ENCODE data around the gene FFAR4.
"Not testable (repeated sequence)": the region's sequence is repeated elsewhere in the genome, so short reads cannot be mapped to it uniquely, and the experiment has no call there.

The FFAR4 gene

DNA sequence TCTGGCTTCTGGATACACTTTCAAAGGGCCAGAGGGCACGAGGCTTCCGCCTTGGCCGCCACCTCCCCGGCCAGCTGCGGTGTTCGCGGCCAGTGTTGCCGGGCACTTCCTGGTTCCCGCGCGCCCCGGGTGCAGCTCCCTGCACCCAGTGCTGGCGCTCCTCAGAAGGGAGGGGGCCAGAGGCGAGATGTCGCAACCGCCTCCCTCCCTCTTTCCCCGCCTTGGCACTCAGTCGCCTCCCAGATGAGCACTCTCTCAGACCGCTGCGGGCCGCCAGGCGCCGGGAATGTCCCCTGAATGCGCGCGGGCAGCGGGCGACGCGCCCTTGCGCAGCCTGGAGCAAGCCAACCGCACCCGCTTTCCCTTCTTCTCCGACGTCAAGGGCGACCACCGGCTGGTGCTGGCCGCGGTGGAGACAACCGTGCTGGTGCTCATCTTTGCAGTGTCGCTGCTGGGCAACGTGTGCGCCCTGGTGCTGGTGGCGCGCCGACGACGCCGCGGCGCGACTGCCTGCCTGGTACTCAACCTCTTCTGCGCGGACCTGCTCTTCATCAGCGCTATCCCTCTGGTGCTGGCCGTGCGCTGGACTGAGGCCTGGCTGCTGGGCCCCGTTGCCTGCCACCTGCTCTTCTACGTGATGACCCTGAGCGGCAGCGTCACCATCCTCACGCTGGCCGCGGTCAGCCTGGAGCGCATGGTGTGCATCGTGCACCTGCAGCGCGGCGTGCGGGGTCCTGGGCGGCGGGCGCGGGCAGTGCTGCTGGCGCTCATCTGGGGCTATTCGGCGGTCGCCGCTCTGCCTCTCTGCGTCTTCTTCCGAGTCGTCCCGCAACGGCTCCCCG is at the start of gene FFAR4:
Gene FFAR4 (plus strand): TSS at position 231 of the 842 bp plus-strand sequence. CDS start 56 bp downstream, at position 287.
- no peak for DNase-seq (ENCODE audit: low spot score)

DNA sequence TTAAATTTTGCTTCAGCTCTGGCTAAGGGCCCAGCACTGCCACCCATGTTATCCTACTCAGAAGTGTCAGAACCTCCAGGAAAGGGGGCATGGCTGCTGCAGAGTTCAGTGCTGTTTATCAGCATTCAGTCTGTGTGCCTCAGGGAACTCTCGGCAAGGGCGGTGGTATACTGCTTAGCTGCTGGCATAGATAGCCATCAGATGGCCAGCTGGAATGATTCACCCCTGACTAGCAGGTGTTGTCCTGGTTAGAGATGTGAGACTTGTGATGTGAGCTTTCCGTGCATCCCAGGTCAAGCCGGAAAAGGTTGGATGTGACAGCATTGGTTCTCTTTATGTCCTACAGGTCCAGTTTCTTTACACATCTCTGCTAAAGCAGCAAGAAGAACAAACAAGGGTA is 47.9 kb upstream of the FFAR4 start:
- DNase-seq (ENCODE audit: low spot score) = no peak

DNA sequence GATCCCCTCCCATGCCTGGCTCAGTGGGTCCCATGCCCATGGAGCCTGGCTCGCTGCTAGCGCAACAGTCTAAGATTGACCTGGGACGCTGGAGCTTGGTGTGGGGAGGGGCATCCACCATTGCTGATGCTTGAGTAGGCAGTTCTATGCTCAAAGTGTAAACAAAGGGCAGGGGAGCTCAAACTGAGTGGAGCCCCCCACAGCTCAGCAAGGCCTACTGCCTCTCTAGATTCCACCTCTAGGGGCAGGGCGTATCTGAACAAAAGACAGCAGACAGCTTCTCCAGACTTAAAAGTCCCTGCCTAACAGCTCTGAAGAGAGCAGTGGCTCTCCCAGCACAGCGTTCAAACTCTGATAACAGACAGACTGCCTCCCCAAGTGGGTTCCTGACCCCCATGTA is 31.2 kb upstream of the FFAR4 start:
- DNase-seq (ENCODE audit: low spot score) = no peak

DNA sequence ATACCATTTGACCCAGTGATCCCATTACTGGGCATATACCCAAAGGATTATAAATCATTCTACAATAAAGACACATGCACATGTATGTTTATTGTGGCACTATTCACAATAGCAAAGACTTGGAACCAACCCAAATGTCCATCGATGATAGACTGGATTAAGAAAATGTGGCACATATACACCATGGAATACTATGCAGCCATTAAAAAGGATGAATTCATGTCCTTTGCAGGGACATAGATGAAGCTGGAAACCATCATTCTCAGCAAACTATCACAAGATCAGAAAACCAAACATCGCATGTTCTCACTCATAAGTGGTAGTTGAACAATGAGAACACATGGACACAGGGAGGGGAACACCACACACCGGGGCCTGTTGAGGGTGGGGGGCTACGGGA is 25.6 kb upstream of the FFAR4 start:
- not testable (repeated sequence) for DNase-seq (ENCODE audit: low spot score)

DNA sequence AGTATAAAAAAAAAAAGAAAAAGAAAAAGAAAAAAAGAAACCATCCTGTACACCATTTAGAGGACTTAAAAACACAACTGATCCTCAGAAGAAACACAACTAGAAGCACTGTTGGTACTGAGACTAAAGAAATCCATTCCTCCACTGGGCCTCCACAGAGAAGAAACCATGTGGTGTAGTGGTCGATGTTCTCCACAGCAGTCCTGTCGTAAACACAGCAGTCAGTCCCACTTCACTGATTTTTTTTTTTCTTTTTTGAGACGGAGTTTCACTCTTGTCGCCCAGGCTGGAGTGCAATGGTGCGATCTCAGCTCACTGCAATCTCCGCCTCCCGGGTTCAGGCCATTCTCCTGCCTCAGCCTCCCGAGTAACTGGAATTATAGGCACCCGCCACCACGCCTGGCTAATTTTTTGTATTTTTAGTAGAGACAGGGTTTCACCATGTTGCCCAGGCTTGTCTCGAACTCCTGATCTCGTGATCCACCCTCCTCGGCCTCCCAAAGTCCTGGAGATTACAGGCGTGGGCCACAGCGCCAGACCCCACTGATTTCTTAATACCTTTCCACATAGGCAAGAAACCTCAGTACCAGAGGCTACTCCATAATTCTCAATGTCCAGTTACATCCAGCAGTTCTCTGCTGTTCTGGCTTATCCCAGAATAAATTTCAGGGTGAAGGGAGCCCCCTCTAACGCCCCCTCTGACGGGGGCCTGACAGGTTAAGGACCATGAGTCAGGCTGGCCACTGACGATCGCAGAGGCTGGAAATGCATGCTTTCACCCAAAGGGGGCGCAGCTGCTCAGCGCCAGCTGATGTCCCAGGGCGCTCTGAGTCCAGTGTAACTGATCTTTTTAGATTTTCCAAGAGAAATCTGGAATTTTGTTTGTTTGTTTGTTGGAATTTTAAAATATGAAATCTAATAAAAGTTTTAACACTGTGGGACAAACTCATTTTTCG is 24.8 kb upstream of the FFAR4 start:
- no peak for DNase-seq (ENCODE audit: low spot score)

DNA sequence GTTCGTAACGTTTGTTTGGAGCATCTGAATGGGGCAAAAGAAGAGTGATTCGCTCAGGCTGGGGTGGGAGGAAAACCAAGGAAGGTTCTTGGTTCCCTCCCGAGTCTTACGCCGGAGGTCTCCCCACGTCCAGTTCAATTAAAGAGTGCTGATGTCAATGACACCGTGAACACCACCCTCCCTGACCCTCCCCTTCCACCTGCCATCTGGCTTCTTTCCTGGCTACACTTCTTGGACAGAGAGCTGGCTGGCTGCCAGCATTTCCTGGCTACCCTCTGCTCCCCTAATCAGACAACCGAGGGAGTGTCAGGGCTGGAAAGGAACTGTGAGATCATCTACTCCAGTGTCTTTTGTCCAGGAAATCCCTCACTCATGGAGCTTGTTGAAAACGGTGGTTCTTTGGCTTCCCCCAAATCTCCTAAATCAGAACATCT is 24.1 kb upstream of the FFAR4 start:
- DNase-seq (ENCODE audit: low spot score) = no peak

DNA sequence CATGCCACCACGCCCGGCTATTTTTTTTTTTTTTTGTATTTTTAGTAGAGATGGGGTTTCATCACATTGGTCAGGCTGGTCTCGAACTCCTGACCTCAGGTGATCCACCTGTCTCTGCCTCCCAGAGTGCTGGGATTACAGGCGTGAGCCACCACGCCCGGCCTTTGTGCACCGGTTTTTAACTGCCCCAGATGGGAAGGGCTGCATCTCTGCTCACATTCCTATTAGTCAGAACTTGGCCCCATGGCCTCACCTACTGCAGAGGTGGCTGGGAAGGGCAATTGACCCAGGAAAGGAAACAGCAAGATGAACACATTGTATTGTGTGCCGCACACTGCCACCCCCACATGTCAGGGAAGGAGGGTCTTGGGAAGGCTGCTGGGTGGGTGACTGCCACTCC is 19.5 kb upstream of the FFAR4 start:
- not testable (repeated sequence) for DNase-seq (ENCODE audit: low spot score)

DNA sequence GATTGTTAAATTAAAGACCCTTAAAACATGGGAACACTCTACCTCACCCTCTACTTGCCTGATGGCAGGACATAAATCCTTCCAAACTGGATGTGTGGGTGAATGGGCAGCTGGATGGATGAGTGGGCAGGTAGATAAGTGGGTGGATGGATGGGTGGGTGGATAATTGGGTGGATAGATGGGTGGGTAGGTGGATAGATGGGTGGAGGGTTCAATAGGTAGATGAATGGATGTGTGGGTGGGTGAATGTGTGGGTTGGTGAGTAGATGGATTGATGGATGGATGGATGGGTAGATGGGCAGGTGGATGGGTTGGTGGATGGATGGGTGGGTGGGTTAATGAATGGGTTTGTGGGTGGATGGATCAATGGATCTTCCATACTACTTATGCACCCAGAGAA is 18.9 kb upstream of the FFAR4 start:
- no peak for DNase-seq (ENCODE audit: low spot score)

DNA sequence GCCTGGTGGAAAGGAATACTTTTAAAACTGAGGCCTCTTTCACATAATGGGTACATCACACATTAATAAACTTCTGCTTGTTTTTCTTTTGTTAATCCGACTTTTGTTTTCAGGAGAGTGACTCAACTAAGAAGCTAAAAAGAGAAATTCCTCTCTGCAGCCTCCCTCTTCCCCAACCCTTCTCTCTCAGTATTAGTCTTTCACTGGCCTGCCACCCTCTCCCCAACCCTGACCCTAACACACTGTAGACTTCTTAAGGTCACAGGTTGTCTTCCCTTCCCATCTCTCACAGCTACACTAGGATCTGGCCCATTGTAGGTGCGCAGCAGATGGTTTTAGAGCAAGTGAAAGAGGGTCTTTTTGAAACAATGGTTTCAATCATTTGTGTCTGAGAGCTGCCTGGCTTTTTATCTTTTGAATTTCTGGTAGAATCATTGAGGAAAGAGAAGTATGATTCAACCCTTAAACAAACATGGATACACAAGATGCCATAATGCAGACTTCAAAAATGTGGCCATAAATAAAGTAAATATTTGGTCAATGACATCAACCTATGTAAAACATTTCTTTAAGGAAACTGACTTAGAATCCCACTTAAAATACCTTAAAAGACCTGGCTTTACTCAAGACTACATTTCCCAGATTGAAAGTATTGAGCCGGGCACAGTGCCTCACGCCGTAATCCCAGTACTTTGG is 17.9 kb upstream of the FFAR4 start:
- DNase-seq (ENCODE audit: low spot score) = no peak

DNA sequence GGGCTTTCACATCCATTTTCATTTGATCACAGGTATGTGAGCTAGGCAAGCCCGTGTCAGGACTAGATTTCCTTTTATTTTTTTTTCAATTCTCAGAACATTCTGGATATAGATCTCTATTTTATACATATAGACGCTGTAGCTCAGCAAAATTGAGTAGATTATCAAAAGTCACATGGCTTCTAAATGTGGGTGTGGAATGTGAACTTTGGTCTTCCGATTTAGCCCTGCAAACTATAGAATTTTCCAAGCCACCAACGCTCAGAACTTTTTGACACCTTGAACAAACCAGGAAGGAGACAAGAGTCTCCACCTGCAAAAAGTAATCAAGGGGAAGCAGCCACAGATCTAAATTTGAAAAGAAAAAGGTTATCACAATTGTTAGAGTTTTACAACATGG is 15.9 kb upstream of the FFAR4 start:
- DNase-seq (ENCODE audit: low spot score) = no peak

DNA sequence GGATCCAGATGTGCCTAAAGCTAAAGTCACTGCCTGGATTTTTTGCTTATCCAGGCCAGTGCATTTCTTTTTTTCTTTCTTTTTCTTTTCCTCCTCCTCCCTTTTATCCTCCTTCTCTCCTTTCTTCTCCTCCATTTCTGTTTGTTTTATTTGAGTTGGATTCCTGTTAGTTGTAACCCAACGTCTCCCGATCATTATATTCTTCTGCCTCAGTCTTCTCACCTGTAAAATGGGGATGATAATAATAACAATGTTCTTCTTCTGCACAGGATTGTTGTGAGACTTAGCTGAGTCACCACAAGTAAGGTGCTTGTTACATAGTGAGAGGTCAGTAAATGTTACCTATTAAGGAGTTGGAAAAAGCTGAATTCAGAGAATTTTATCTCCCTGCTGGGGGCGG is 13.7 kb upstream of the FFAR4 start:
- DNase-seq (ENCODE audit: low spot score) = no peak

DNA sequence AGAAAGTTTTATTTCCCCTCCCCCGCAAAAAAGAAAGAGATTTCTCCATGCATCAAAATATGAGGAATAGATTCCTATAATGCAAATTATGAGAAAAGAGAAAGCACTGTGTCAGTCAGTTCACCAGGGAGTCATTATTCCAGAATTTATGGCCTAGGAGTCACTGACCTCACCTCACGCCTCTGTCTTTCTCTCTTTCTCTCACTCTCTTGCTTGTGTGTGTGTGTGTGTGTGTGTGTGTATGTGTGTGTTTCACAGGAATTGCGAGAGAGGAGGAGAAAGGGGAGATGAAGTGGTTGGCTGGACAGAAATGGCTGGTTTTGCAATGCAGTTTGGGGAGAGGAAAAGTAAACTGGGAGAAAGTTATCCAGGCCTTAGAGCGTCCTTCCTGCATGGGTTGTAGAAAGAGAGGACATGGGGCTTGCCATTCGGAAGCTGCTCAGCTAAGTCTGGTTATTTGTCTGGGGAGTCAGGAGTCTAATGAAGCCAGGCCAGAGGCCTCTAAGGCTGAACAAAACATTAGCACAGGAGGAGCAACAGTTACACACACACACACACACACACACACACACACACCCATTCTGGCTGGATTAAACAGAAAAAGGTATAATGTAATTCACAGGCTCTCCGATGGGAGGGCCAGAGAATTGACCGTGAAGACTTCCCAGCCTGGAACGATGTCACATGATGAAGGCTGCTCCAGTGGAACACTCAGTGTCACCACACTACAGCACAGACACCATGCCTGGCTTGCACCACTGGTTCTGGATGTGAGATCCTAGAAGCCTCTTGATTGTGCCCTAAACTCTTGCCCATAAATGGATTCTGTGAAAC is 12.8 kb upstream of the FFAR4 start:
- DNase-seq (ENCODE audit: low spot score) = no peak

DNA sequence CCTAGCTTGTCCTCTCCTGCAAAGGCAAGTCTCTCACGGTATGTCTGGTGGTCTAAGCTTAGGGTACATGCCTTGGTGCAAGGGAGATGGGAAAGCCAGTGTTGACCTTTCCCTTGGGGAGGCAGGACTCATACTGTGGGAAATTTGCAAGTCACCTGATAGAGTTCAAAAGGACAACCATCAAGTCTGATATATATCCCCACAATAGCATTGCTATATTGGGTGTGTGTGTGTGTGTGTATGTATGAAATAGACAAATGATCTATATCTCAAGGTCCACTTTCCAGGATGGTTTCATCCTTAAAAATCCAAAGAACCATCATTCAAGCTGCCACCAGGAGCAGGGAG is 12.2 kb upstream of the FFAR4 start:
- DNase-seq (ENCODE audit: low spot score) = no peak

DNA sequence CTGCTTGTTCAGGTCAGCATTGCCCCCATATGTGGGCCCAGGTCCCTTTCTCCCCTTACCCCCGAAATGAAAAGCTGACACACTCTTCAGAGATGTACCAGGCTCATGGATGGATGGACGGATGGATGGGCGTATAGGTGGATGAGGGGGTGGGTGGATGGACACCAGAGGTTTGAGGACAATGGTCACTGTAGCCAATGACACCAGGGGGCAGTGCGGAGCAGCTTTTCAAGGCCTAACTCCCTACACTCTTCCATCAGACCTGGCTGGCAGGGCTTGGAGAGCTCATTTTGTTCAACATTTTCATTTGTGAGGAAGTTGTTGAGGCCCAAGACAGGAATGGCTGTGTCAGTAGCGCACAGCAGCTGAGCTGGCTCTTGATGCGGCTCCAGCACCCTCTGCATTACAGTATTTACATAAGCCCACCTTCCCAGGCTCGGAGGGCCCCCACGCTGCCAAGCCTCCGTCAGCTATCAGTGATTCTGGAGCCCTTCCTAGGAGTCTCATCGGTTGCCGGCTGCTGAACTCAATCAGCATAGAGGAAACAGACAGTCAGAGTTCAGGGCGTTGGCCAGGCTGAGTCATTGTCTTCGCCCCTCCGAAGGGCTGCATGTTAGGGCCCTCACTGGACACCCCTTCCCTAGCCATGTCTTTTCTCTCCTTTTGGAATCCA is 11.6 kb upstream of the FFAR4 start:
- DNase-seq (ENCODE audit: low spot score) = peak; percentile 48

DNA sequence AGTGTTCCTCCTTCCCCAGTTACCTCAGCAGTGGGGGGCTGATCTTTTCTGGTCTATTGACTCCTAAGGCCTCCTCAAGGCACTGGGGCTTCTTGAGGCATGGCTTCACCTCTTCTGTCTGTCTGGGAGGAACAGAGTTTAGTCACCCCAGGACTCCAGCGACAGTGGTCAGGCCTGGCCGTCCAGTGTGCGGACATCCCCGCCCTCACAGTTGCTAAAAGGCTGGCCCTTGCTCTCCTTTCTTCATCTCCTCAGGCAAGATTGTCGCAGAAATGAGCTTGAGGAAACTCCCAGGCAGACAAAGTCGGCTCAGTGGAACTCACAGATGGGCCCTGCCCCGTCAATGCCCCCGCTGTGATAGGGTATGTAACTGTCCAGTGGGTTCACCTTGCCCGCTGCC is 7.0 kb upstream of the FFAR4 start:
- no peak for DNase-seq (ENCODE audit: low spot score)

DNA sequence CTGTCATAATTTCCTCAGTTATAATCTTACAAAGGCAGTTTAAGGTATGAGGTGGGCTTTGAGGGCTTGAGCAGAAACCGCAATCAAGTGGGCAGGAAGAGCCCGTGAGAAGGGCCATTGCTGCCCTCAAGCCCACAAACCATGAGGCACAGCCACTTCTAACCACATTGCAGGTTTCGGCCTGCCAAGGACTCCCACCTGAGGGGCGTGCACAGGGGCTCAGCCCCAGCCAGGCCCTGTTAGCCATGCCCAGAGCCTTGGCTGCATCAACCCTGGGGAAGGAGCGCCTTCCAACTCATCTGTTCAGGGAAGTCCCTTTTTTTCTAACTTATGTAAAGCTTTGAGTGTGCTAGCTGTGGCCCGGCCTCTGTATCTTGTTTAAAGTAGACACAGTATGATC is 5.9 kb upstream of the FFAR4 start:
- no peak for DNase-seq (ENCODE audit: low spot score)

DNA sequence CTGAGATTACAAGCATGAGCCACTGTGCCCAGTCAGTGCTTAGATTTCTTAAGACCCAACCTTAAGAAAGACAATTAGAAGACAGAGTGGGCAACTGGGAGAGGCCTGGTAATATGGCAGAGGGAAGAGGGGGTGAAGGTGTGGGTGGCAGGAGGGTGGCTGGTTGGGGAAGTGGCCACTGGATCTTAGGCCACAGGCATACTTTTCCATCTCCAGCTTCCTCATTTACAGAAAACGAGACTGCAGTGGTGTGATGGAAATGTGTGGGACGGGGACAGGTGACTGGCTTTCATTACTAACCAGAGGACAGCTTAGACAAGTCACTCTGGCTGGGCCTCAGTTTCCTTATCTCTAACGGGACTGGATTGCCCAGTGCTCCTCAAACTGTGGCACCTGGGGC is 1.0 kb upstream of the FFAR4 start:
- no peak for DNase-seq (ENCODE audit: low spot score)

DNA sequence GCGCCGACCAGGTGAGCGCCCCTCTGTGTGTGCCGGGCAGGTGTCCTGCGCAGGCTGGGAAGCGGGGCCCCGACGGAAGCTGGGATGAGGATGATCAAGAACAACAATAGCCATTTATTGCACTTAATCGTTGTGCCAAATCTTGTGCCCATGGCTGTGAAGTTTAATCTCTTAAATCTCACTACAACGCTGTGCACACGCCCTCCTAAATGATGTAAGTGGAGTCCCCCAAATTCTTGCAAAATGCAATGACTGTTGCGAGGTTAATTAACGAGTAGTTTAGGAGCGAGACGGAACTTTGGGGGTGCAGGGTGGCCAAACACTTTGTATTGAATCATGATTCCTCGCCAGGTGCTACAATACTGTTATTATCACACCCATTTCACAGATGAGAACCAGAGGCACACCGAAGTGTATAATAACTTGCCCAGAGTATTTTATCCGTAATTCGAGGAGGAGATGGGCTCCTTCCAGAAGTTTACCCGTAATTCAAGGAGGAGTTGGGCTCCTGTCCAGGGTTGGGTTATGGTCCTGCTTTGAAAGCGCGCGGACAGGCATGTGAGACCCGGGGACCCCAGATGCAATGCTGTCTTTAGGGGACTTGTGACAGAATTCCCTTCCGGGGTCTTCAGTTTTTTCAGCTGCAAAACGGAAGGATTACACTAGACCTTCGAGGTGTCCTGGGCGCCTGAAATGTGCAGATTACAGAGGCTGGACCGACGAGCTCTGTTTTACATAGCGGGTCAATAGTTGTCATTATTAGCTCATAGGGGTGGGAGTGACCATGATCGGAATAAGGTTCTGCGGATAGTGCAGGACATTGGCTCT is 1.0 kb downstream of the FFAR4 start:
- no peak for DNase-seq (ENCODE audit: low spot score)

DNA sequence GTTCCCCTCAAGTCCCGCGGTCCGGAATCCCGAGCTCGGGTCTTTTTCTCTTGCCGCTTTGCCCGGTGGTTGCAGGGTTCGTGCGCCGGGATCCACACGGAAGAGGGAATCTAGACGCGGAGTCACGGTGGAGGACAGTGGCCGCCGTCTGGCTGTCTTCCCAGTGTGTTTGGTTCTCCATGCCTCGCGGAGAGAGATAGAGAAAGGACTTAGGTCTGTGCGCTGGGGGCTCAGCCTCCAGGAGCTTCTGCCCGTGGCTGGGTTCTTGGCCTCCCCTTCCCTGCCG is 1.6 kb downstream of the FFAR4 start:
- DNase-seq (ENCODE audit: low spot score) = no peak

DNA sequence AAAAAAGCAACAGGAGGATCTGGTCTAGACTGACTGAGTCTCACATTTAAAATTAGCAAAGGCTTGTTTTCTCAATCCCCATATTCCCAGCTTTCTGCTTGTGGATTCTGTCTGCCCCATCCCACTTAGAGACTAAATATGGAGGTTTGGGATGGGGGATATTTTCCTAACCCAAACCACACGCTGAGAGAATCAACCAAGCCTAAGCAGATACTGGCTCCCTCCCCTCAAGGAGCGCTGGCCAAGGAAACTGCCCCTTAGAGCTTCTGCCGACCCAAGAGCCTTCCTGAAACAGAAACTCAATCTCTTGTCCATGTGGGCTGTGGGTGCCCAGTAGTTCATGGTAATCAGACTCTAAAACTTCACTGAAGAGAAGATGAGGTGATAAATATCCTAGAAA is 3.9 kb downstream of the FFAR4 start:
- DNase-seq (ENCODE audit: low spot score) = no peak
